GM12875 (cell line): ENCODE results near the gene PAPOLB.
"Not testable (repeated sequence)": the region's sequence is repeated elsewhere in the genome, so short reads cannot be mapped to it uniquely, and the experiment has no call there.

Experiments used
- H3K4me3 ChIP-seq: one replicate; pipeline ENCODE4 v1.5.1; 2011; ENCODE audit warnings: low read depth, low read length, control low read depth
- TF ChIP-seq, protein P1 (sequence below): IDR thresholded peaks from 2 replicates; pipeline ENCODE4 v1.5.1; 2011; ENCODE audit warnings: low read depth, mild to moderate bottlenecking, control low read depth, inconsistent platforms, low read length, moderate library complexity, borderline replicate concordance; ENCODE audit not compliant: insufficient read depth

Gene PAPOLB

DNA sequence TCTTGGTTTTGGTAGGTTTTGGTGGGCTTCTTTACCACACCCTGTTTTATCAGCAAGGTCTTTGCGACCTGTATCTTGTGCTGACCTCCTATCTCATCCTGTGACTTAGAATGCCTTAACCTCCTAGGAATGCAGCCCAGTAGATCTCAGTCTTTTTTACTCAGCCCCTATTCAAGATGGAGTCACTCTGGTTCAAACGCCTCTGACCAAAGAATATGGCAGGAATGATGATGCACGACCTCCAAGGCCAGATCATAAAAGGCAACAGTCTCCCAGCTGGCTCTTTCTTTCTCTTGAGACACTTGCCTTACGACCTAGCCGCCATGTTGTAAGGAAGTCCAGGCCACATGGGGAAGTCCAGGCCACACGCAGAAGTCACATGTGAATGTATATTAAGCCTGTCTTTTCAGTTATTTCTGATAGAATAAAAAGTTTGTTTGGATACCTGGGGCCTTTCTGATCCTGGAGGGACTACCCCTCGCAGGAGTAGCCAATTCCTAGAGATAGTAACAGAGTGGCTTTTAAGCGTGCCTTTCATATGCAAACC is 32.2 kb upstream of the PAPOLB start:
- TF ChIP-seq, protein P1, sequence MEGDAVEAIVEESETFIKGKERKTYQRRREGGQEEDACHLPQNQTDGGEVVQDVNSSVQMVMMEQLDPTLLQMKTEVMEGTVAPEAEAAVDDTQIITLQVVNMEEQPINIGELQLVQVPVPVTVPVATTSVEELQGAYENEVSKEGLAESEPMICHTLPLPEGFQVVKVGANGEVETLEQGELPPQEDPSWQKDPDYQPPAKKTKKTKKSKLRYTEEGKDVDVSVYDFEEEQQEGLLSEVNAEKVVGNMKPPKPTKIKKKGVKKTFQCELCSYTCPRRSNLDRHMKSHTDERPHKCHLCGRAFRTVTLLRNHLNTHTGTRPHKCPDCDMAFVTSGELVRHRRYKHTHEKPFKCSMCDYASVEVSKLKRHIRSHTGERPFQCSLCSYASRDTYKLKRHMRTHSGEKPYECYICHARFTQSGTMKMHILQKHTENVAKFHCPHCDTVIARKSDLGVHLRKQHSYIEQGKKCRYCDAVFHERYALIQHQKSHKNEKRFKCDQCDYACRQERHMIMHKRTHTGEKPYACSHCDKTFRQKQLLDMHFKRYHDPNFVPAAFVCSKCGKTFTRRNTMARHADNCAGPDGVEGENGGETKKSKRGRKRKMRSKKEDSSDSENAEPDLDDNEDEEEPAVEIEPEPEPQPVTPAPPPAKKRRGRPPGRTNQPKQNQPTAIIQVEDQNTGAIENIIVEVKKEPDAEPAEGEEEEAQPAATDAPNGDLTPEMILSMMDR = no peak
- no peak overlapping the region for H3K4me3 ChIP-seq

DNA sequence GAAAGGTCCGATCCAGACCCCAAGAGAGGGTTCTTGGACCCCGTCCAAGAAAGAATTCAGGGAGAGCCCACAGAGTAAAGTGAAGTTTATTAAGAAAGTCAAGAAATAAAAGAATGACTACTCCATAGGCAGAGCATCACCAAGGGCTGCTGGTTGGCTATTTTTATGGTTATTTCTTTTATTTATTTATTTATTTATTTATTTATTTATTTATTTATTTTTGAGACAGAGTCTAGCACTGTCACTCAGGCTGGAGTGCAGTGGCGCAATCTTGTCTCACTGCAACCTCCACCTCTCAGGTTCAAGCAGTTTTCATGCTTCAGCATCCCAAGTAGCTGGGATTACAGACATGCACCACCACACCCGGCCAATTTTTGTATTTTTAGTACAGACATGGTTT is 31.4 kb upstream of the PAPOLB start:
- not testable (repeated sequence) for H3K4me3 ChIP-seq

DNA sequence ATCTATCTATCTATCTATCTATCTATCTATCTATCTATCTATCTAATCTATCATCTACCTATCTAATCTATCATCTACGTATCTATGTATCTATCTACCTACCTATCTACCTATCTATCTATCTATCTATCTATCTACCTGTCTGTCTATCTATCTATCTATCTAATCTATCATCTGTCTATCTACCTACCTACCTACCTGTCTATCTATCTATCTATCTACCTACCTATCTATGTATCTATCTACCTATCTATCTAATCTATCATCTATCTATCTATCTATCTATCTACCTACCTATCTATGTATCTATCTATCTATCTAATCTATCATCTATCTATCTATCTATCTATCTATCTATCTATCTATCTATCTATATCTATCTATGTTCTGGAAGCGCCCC is 29.7 kb upstream of the PAPOLB start:
- not testable (repeated sequence) for H3K4me3 ChIP-seq

DNA sequence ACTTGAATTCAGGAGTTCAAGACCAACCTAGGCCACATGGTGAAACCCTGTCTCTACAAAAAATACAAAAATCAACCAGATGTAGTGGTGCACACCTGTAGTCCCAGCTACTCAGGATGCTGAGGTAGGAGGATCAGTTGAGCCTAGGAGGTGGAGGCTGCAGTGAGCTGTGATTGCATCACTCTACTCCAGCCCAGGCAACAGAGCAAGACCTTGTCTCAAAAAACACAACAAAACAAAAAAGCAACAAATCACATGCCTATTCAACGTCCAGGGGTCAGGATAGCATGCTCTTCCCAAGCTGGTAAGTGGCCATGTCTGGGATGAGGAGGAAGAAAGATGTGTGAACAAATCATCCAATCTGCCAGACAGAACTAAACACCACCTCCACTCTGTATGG is 27.9 kb upstream of the PAPOLB start:
- TF ChIP-seq, protein P1 = no peak
- no peak overlapping the region for H3K4me3 ChIP-seq

DNA sequence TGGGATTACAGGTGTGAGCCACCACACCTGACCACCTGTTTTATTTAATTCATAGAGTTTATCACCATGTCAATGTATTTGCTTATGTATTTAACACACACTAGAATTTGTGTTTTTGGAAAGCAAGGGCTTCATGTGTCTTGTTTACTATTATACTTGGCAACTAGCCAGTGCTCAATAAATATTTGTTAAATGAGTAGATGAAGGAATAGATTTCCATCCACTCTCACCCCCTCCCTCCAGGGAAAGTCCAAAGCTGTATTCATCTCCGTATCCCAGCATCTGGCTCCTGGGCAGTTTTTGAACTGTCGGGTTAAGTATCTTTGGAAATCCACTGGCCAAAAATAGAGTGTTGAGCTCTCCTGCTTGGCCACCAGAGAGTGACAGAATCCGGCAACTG is 26.3 kb upstream of the PAPOLB start:
- H3K4me3 ChIP-seq = no peak overlapping the region
- TF ChIP-seq, protein P1 = no peak

DNA sequence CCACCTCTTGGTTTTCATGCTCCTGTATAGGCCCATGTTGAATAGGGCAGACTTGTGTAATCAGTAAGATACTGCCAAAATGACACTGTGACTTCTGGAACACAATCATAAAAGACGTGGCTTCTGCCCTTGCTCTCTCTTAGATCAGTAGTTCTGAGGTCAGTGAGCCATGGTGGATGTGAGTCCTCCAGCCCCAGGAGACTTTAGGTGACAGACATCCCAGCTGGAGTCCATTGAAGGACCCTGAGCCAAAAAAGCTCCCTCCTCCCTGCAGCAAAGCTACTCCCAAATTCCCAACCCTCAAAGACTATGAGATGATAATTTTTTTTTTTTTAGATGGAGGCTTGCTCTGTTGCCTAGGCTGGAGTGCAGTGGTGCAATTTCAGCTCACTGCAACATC is 24.8 kb upstream of the PAPOLB start:
- no peak overlapping the region for H3K4me3 ChIP-seq
- TF ChIP-seq, protein P1 = no peak

DNA sequence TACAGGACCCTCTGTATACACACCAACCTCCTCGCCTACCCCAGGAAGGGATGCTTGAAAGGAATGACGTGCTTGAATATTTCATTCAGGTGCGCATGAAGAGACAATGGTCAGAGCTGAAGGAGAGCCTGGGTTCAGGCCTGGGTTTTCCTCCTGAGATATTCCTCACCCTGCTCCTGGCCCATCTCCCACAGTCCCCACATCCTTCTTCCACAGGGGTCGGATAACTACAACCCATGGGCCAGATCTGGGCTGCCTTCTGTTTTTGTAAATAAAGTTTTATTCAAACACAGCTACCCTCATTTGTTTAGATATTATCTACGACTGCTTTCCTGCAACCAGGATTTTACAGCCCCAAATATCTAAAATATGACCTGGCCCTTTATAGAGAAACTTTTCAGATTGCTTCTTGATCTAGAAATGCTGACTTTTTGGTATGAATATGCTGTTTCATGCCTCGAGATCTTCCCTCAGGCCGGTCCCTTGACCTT is 23.5 kb upstream of the PAPOLB start:
- TF ChIP-seq, protein P1 = no peak
- H3K4me3 ChIP-seq = no peak overlapping the region

DNA sequence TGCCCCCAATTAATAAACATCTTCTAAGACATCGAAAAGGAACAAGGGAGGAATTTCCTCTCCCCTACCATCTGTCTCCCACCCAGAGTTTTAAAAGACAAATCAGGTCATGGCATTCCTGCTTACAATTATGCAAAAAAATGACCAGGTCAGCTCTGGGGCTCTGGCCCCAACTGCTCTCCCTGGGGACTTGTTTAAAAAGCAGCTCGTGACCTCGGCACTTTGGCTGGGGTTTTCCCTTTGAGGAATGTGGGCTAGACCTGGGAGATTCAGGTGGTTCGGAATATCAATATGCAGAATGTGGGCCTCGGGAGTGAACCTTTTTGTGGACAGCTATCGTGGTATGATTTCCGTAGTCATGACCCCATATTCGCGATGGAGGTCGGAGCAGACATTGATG is 22.3 kb upstream of the PAPOLB start:
- TF ChIP-seq, protein P1 = no peak
- H3K4me3 ChIP-seq = no peak overlapping the region
